GM12873 (cell line): ENCODE results near the gene SPPL2B.

ENCODE experiments used
- TF ChIP-seq, protein P1 (sequence below): IDR thresholded peaks from 2 replicates; pipeline ENCODE4 v1.5.1; 2012; ENCODE audit warnings: low read depth, mild to moderate bottlenecking, moderate library complexity, low read length, control low read depth; ENCODE audit not compliant: insufficient read depth; ENCODE audit errors: missing control alignments

Gene SPPL2B

GRCh38 chr19:2389594-2389993 is 61.1 kb downstream of the SPPL2B start:
- TF ChIP-seq, protein P1, sequence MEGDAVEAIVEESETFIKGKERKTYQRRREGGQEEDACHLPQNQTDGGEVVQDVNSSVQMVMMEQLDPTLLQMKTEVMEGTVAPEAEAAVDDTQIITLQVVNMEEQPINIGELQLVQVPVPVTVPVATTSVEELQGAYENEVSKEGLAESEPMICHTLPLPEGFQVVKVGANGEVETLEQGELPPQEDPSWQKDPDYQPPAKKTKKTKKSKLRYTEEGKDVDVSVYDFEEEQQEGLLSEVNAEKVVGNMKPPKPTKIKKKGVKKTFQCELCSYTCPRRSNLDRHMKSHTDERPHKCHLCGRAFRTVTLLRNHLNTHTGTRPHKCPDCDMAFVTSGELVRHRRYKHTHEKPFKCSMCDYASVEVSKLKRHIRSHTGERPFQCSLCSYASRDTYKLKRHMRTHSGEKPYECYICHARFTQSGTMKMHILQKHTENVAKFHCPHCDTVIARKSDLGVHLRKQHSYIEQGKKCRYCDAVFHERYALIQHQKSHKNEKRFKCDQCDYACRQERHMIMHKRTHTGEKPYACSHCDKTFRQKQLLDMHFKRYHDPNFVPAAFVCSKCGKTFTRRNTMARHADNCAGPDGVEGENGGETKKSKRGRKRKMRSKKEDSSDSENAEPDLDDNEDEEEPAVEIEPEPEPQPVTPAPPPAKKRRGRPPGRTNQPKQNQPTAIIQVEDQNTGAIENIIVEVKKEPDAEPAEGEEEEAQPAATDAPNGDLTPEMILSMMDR, result no peak

DNA sequence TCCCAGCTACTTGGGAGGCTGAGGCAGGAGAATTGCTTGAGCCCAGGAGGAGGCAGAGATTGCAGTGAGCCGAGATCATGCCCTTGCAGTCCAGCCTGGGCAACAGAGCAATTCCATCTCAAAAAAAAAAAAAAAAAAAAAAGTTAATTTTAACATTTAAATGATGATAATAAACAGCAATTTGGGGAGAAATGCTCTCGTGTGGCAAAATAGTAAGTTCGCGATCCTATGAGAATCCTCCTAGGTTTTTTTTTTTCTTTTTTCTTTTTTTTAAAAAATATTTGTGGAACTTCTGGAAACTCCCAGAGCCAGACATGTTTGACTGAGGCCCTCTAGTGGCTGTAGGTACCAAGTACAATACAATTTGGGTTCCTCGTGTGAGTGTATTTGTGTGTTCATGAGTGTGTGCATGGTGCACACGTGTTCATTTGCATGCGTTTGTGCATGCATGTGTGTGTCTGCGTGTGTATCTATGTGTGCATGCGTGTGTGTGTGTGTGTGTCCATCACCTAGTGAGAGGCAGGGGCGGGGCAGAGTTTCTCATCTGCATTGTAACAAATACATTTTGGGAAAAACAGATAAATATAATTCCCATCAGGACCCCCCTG is 62.7 kb downstream of the SPPL2B start:
- TF ChIP-seq, protein P1, result peak; percentile 80

GRCh38 chr19:2392366-2392765 is 63.9 kb downstream of the SPPL2B start:
- TF ChIP-seq, protein P1, result no peak

DNA sequence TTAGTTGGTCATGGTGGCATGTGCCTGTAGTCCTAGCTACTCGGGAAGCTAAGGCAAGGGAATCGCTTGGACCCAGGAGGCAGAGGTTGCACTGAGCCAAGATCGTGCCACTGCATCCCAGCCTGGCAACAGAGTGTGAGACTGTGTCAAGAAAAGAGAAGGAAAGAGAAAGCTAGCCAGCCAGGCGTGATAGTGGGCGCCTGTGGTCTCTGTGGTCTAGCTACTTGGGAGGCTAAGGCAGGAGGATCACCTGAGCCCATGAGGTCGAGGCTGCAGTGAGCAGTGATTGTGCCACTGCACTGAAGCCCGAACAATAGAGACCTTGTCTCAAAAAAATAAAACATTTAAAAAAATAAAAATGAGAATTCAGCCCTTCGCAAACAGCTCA is 65.6 kb downstream of the SPPL2B start:
- TF ChIP-seq, protein P1, result no peak

DNA sequence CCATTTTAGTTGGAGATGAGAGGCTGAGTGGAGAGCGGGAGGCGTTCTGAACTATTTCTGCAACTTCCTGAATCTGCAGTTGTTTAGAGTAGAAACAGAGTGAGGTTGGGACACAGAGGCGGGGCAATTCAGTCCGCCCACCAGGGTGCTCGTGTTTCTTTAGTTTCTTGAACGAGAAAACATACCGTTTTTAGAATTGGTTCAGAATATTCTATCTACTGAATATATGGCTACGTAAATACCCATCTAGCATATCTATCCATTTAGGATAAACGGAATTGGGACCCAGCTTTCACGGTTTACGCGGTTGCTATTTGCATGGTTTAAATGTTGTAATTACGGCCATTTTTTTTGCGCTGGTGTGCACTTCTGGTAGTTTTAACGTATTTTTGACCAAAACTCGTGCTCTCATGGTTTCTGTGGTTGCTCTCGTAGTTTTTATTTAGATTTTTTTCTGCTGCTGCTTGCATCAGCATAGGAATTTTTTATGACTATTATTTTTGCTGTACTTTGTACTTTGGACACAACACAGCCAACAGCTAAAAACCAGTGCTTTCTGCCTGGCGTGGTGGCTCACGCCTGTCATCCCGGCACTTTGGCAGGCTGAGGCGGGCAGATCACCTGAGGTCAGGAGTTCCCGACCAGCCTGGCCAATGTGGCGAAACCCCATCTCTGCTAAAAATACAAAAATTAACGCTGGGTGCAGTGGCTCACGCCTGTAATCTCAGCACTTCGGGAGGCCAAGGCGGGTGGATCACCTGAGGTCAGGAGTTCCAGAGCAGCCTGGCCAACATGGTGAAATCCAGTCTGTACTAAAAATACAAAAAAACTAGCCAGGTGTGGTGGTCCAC is 66.2 kb downstream of the SPPL2B start:
- TF ChIP-seq, protein P1, result no peak

GRCh38 chr19:2398735-2399305 is 70.3 kb downstream of the SPPL2B start:
- TF ChIP-seq, protein P1, result no peak

DNA sequence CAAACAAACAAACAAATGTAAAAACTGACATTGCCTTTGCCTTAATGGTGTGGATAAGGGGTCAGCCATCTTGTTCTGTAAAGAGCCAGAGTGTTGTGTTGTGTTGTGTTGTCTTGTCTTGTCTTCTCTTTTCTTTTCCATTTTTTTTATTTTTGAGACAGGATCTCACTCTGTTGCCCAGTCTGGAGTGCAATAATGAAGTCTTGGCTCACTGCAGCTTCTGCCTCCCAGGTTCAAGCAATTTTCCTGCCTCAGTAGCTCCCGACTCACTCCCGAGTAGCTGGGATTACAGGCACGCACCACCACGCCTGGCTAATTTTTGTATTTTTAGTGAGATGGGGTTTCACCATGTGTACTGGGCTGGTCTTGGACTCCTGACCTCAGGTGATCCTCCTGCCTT is 71.1 kb downstream of the SPPL2B start:
- TF ChIP-seq, protein P1, result no peak
